Measurements from ENCODE around the gene TNFRSF6B. TPM values are rescaled to one million over a fixed set of nuclear protein-coding genes. Genes with fewer than 3 reads are reported as not detected.
A peak's percentile ranks its signal among the peaks of the same experiment; 100 is the strongest.

TNFRSF6B gene
- polyA plus RNA-seq, 2 of the 4 experiments (the other 2 are of a cell fraction) = 0.22 to 0.66 TPM

DNA sequence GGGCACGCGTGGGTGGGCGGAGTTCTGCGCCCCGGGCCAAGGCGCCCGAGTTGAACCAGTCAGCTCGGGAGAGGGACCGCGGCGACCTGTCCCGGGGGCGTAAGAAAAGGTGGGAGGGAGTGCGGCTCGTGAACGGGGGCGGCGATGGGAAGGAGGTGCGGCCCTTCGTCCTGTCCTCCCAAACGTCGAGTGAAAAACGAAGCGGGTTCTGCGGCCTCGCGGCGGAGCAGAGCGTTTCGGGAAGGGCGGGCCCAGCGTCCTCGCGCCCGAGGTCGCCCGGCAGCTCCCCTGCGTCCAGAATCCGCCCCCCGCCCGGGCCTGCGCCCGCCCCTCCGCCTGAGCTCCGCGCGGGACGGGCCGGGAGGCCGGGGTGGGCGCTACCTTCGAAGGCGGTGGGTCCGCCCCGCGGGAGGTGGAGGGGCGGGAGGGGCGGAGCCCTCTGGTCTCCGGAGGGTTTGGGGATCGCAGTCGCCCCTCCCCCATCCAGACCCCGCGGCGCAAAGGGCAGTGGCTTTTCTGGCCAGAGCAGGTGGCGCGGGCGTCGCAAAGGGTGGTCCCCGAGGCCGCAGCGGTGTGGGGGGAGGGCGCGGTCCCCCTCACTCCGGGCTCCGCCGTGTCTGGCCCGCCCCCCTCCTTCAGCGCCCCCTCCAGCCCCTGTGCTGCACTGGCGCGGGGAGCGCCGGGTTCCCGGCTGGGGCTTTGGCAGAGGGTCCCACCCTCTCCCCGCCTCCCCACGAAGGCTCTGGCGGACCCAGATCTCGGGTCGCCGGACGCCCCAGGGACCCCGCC lies 44.1 kb upstream of the TNFRSF6B start:
- Histone ChIP-seq H3K4me3 (peak overlapping the region; percentile 56), H3K27ac (peak overlapping the region in 1 of 2 experiments; percentile 70; a peak in 4 of 6 replicates), H3K9me3 (no peaks in the 10 kb centered on the region), H3K4me1 (peaks cover 14% of the 10 kb centered on the region), H3K4me2 (peak overlapping the region; percentile 99)
- peak in 1 of 2 experiments; percentile 13; a peak in 2 of 6 replicates for ATAC-seq
- POLR2A ChIA-PET = interaction anchor here (2.2 kb wide), 1 partner anchor 10 kb away, joined by 7 read pairs; no protein-coding TSS in a partner anchor
- FAIRE-seq = no peak
- CTCF ChIA-PET = interaction anchor here (0.8 kb wide), 1 partner anchor 322 kb away, joined by 3 read pairs; no protein-coding TSS in a partner anchor
- WGBS (ENCODE audit: missing lambda C conversion rate) = 16% methylated on average over 37 of the region's 91 CpGs
- no peak for TF ChIP-seq RCOR1 (IDR thresholded peaks at IDR 0.05; ENCODE audit: low read depth, low read length)
- TF ChIP-seq EP300 (IDR thresholded peaks at IDR 0.05) = no peak
- TF ChIP-seq RFX5 (IDR thresholded peaks at IDR 0.05) = no peak
- TF ChIP-seq NFE2L2 (conservative IDR thresholded peaks at IDR 0.05; ENCODE audit: low read length) = no peak
- DNase-seq (ENCODE audit: low read depth in 1 of 2, low spot score in 1 of 2) = no peak

DNA sequence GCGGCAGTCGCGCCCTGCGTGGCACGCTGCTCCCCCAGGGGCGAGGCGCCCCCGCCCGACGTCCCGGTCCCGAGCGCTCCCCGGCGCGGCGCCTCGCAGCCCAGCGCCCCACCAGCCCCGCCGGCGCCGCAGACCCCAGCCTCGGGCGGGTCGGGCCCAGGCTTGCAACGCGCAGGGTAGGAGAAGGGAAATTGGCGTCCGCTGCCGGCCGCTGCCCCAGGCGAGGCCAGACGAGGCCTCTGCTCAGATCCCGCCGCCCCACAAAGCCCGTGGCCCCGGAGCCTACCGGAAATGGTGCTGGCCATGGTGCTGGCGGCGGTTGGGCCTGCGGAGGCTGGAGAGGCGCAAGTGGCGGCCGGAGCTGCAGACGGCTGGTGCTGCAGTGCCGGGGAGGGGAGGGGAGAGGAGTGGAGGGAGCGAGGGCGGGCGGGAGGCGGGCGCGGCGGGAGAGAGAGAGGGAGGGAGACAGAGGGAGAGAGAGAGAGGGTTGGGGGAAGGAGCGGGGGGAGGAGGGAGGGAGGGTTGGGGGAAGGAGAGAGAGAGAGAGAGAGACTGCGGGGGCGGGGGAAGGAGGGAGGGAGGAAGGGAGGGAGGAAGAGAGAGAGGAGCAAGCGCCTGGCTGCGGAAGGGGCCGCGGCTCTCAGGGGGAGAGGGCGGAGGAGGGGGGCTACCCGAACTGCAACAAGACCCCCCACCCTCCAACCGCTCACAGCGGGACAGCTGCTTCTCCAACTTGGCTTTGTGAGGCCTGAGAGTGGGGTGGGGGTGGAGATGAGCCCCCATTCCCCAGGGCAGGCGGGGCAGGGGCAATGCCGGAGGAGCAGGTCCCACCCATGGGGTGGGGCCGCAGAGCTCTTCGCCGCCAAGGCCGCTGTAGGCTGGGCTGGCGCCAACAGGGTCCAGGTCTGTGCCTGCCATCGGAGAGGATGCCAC lies 43.1 kb upstream of the TNFRSF6B start, which contains the start of gene STMN3:
Gene STMN3, minus strand, starts transcription at position 384 of the 933 bp plus-strand sequence. Its CDS starts 79 bp downstream, at position 305.
- POLR2A ChIA-PET = no interaction called here
- Histone ChIP-seq H3K4me1 (peaks cover 14% of the 10 kb centered on the region), H3K27ac (peak within 1 kb of the TSS in 1 of 2 experiments; percentile 70; a peak in 4 of 6 replicates), H3K4me2 (peak within 1 kb of the TSS; percentile 99), H3K4me3 (peak within 1 kb of the TSS; percentile 56), H3K9me3 (no peaks in the 10 kb centered on the region)
- CTCF ChIA-PET = interaction anchor here (0.6 kb wide), 1 partner anchor 11 kb away, joined by 3 read pairs; no protein-coding TSS in a partner anchor
- DNase-seq (ENCODE audit: low read depth in 1 of 2, low spot score in 1 of 2) = peak; percentile 74 to 76
- ATAC-seq = peak; percentile 67 to 71
- 11% methylated on average over 6 of the region's 73 CpGs for WGBS (ENCODE audit: missing lambda C conversion rate)
- FAIRE-seq = no peak
- 0 out of 2 replicates have a peak, but pooled peaks have one; percentile 36 for TF ChIP-seq E2F6 (IDR thresholded peaks at IDR 0.05; ENCODE audit: borderline replicate concordance, low read depth)
- TF ChIP-seq USF2 (IDR thresholded peaks at IDR 0.05) = no peak
- TF ChIP-seq, protein P1, sequence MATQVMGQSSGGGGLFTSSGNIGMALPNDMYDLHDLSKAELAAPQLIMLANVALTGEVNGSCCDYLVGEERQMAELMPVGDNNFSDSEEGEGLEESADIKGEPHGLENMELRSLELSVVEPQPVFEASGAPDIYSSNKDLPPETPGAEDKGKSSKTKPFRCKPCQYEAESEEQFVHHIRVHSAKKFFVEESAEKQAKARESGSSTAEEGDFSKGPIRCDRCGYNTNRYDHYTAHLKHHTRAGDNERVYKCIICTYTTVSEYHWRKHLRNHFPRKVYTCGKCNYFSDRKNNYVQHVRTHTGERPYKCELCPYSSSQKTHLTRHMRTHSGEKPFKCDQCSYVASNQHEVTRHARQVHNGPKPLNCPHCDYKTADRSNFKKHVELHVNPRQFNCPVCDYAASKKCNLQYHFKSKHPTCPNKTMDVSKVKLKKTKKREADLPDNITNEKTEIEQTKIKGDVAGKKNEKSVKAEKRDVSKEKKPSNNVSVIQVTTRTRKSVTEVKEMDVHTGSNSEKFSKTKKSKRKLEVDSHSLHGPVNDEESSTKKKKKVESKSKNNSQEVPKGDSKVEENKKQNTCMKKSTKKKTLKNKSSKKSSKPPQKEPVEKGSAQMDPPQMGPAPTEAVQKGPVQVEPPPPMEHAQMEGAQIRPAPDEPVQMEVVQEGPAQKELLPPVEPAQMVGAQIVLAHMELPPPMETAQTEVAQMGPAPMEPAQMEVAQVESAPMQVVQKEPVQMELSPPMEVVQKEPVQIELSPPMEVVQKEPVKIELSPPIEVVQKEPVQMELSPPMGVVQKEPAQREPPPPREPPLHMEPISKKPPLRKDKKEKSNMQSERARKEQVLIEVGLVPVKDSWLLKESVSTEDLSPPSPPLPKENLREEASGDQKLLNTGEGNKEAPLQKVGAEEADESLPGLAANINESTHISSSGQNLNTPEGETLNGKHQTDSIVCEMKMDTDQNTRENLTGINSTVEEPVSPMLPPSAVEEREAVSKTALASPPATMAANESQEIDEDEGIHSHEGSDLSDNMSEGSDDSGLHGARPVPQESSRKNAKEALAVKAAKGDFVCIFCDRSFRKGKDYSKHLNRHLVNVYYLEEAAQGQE (IDR thresholded peaks at IDR 0.05) = peak; percentile 94
- TF ChIP-seq, protein P2, sequence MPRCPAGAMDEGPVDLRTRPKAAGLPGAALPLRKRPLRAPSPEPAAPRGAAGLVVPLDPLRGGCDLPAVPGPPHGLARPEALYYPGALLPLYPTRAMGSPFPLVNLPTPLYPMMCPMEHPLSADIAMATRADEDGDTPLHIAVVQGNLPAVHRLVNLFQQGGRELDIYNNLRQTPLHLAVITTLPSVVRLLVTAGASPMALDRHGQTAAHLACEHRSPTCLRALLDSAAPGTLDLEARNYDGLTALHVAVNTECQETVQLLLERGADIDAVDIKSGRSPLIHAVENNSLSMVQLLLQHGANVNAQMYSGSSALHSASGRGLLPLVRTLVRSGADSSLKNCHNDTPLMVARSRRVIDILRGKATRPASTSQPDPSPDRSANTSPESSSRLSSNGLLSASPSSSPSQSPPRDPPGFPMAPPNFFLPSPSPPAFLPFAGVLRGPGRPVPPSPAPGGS (IDR thresholded peaks at IDR 0.05) = no peak
- peak; percentile 46; the same call in 1 of the 2 replicates for TF ChIP-seq MAX (IDR thresholded peaks at IDR 0.05)
- TF ChIP-seq EHMT2 (IDR thresholded peaks at IDR 0.05; ENCODE audit: low read depth) = 0 out of 2 replicates have a peak, but pooled peaks have one; percentile 33
- no peak for TF ChIP-seq RAD21 (conservative IDR thresholded peaks at IDR 0.05 in 1 of 2, IDR thresholded peaks at IDR 0.05 in 1 of 2)
- TF ChIP-seq SREBF2 (IDR thresholded peaks at IDR 0.05) = no peak
